Glomerular endothelial cell (primary cell): Measurements from ENCODE around the gene POC1B. TPM values are rescaled to one million over a fixed set of nuclear protein-coding genes. Genes with fewer than 3 reads are reported as not detected.

ENCODE experiments used
- DNase-seq: peaks from one replicate; pipeline ENCODE4 v3.0.0-alpha.2; 2011; ENCODE audit warnings: low read depth, low spot score; ENCODE audit errors: extremely low read depth
- total RNA-seq: library from RNA; depleted of rRNA; stranded (reverse); fragments of >200 nt; gene quantifications from 2 replicates; pipeline ENCODE4 v1.2.3, GENCODE V29; 2015

The POC1B gene
- total RNA-seq, 1 donor from 2014 or later: 21.8 TPM

GRCh38 chr12:89427508-89428156, 98.2 kb downstream of the POC1B start:
- no peak for DNase-seq

GRCh38 chr12:89424846-89425245, 101.0 kb downstream of the POC1B start:
- DNase-seq: no peak

GRCh38 chr12:89424389-89424788, 101.5 kb downstream of the POC1B start:
- DNase-seq: no peak

GRCh38 chr12:89421092-89421835, 104.6 kb downstream of the POC1B start:
- no peak for DNase-seq

- DNase-seq: no peak
Observed at GRCh38 chr12:89418228-89418910, 107.5 kb downstream of the POC1B start.

DNA sequence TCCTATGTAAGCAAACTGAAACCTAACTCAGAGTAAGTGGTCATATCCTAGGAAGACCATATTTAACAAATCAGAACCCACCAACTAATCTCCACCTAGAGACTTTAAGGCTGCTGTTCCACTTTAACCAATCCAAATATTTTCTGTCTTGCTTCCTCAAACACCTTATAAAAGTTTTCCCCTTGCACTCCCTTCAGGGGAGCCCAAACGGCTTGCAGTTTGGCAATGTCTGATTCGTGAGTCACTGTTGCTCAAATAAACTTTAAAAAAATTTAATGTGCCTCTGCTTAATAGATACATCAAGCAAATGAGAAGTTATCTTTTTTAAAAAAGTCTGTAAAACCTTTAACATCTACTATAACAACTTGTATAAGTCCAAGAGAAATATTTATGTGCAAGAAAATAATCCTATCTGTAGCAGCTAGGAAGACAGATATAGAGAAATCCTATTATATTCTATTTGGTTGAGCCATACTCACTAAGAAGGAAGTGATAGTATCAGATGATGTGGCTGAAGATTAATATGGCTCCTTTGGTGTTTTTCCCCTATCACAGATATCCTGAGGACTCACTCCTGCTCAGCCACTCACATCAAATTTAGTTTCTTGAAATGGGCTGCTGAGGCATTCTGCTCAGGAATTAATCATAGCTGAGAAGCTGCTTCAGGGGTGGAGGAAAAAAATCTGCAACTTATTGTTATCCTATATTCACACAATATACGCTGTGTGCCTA, 108.4 kb downstream of the POC1B start:
- DNase-seq: no peak

DNA sequence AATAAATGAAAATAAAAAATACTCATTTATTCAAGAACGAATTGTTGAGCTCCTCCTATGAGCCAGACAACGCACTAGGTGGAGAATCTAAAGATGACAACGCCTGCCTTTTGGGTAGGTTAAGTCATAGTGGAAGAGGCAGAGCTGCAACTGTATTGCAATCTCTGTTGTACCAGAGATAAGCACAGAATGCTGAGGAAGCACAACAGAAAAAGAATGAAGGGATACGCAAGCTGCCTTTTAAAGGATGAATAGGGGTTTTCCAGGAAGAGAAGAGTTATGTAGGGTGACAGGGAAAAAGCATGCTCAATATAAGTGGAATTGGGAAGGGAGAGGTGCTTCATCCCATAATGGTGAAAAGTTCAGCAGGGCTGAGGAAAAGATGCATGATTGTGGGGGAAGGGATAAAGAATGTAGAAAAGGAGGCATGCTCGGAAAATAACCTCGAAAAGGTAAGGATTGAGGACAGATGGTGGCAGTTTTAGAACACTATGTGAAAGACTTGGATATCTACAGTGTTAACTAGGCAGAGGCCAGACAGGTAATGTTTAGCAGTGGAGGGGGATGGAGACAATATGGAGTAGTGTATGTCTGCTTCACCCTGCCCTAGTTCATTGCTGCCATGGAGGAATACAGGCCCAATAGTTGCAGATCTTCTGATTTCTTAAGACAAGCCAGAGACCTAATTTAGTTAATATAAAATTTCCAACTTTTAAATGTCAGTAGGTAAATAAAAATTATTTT, 109.6 kb downstream of the POC1B start:
- DNase-seq: no peak

GRCh38 chr12:89414851-89415250, 111.0 kb downstream of the POC1B start:
- no peak for DNase-seq

- DNase-seq: no peak
Observed at GRCh38 chr12:89414322-89414721, 111.5 kb downstream of the POC1B start.

- DNase-seq: no peak
Observed at GRCh38 chr12:89413234-89413633, 112.6 kb downstream of the POC1B start.

DNA sequence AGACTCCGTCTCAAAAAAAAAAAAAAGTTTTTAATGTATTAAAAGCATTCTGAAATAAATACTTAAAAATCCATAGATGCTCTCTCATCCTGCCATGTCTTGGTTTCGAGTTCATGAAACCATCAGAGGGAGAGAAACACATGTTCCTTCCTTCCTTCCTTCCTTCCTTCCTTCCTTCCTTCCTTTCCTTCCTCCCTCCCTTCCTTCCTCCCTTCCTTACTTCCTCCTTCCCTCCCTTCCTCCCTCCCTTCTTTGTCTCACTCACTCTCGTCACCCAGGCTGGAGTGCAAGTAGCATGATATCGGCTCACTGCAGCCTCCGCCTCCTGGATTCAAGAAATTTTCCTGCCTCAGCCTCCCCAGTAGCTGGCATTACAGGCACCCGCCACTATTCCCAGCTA, 113.2 kb downstream of the POC1B start:
- DNase-seq: no peak

DNA sequence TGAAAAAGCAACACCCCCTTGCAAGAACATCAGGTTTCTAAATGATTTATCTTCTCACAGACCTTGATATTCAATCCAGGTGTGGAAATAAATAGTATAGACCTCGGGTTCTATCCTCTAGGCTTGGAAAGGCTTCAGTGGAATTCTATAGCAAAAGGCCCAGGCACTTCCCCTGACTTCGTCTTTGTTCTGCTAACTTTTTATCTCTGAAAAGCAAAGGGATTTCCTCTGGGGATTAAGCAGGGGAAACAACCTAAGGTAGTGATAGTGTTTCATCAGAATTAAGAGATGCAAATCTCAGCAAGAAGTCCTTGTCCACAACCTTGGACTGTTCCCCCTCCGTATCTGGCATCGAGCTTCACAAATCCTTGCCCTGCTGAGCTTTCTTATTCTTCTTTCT, 114.0 kb downstream of the POC1B start:
- no peak for DNase-seq

- no peak for DNase-seq
Observed at GRCh38 chr12:89411234-89411633, 114.6 kb downstream of the POC1B start.

DNA sequence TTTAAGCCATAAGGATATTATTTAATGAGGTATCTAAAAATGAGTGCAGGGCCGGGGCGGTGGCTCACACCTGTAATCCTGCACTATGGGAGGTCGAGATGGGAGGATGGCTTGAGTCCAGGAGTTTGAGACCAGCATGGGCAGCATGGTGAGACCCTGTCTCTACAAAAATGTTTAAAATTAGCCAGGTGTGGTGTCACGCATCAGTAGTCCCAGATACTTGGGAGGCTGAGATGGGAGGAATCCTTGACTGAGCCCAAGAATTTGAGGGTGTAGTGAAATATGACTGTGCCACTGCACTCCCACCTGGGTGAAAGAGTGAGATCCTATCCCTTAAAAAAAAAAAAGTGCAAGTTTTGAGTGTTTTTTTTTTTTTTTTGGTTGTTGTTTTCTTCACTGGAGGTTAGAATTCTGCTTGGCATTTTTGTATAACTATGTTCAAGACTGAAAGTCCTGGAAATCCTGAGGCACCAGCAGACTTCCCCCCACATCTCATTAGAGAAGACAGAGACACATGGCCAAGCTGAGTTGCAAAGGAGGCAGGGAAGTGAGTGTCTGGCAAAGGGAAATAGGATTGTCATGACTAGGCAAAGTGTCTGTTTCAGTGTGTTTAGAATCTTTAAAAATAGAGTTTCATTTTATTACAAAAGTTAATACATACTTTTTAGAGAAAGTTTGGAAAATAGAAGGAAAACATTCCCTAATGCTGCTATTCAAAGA, 120.1 kb downstream of the POC1B start:
- no peak for DNase-seq

GRCh38 chr12:89401433-89402058, 124.3 kb downstream of the POC1B start:
- DNase-seq: no peak

DNA sequence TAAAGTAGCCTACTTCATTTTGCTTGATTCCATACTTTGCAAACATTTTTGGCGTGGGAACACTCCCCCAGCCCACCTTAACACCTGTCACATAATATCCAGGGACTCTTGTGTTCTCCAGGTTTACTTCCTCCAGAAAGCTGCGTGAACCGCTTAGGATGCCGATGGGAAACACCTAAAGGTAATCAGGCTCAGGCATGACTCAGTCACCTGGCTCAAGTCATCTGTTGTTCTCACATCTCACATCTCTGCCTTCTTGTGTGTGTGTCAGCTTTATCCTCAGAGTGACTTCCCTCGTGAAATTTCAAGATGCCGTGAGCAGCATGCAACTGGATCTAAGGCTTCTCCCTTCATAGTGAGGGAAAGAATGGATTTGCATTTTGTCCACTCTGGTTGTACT, 125.4 kb downstream of the POC1B start:
- DNase-seq: no peak

DNA sequence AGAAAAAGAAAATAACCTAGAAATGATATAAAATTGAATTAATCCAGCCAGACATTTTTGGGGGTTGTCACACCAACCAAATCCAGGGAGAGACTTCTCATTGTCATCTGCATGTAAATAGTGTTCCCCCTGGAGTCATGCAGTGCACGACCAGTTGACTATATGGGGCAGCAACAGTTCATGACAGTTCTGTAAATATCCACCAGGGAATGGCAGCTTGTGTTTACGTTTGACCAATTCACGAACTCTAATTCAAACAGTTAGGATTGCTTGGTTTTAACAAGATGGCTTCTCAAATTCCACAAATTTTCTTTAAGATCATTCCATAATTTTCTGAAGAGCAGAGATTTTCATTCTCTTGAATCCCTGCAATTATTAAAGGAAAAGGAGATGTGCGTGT, 130.1 kb downstream of the POC1B start:
- DNase-seq: no peak

- no peak for DNase-seq
Observed at GRCh38 chr12:89393551-89394121, 132.2 kb downstream of the POC1B start.

- DNase-seq: no peak
Observed at GRCh38 chr12:89392391-89392790, 133.5 kb downstream of the POC1B start.
